Stromal cell of bone marrow (primary cell): ENCODE results near the gene PPHLN1.

Experiments
- DNase-seq: peaks from one replicate; pipeline ENCODE4 v3.0.0-alpha.2; 2012; ENCODE audit warnings: low read depth

The PPHLN1 gene

GRCh38 chr12:42482748-42483520, 157.0 kb downstream of the PPHLN1 start:
- peak; percentile 33 for DNase-seq

GRCh38 chr12:42483521-42483790, 157.5 kb downstream of the PPHLN1 start:
- DNase-seq, result no peak

GRCh38 chr12:42484996-42485395, 159.0 kb downstream of the PPHLN1 start:
- DNase-seq, result no peak

- DNase-seq, result no peak
These were observed 159.9 kb downstream of the PPHLN1 start for GRCh38 chr12:42485823-42486222.

- no peak for DNase-seq
These were observed 160.4 kb downstream of the PPHLN1 start for GRCh38 chr12:42486407-42486806.

DNA sequence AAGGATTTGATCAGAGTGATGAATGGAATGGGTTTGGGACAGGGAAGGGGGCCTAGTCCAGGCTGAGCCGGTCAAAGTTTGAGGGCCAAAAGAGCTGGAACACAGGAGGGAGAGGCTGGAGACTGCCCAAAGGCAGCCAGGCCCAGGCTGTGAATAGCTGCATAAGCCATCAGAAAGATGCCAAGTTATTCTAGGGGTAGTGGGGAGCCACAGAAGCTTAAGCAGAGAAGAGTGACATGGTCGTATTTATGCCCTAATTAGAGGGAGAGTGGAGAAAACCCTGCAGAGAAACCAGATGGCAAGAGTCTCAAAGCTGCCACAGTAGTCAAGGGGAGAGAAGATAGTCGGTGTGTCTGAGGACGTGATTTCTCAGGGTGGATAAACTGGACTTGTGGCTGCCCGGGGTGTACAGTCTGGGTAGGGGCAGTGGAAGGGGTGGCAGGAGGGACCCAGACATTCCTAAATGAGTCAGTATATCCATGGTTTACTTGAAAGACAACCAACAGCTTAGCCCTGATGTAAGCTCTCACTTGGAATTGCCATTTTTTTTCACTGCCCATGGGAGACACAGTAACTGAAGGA, 164.4 kb downstream of the PPHLN1 start:
- no peak for DNase-seq
